Left ventricle myocardium inferior (tissue), 1 donor: Measurements from ENCODE around the gene CDKN2B-AS1. TPM values are rescaled to one million over a fixed set of nuclear protein-coding genes. Genes with fewer than 3 reads are reported as not detected.

Source experiments
- DNase-seq: peaks from one replicate; pipeline ENCODE4 v3.0.0-alpha.2; 2020
- H3K27ac ChIP-seq: fragments of 200-600 bp; replicated peaks from 2 replicates; pipeline ENCODE4 v1.8.0; 2021
- H3K27me3 ChIP-seq: fragments of 200-600 bp; 2 replicates; pipeline ENCODE4 v1.8.0; 2021; ENCODE audit warnings: low read depth
- H3K36me3 ChIP-seq: fragments of 200-600 bp; 2 replicates; pipeline ENCODE4 v1.8.0; 2021
- H3K4me1 ChIP-seq: fragments of 200-600 bp; 2 replicates; pipeline ENCODE4 v1.8.0; 2021
- H3K4me3 ChIP-seq: fragments of 200-600 bp; 2 replicates; pipeline ENCODE4 v1.8.0; 2021; ENCODE audit warnings: mild to moderate bottlenecking, moderate library complexity
- H3K9me3 ChIP-seq: fragments of 200-600 bp; replicated peaks from 2 replicates; pipeline ENCODE4 v1.8.0; 2021
- intact Hi-C: fragments of 100-400 bp; cut with micrococcal nuclease; formaldehyde crosslinking; loops from one replicate; pipeline ENCODE4 v1.11.0; 2022
- total RNA-seq: library from RNA; stranded (reverse); fragmentation: NEBNext Ultra II Directional; extraction: Animal tissue kit (Norgen Biotek cat#: 25700); gene quantifications from one replicate; pipeline ENCODE4 v1.2.1, GENCODE V29; 2021
- TF ChIP-seq, protein P1 (sequence below): fragments of 200-600 bp; IDR thresholded peaks from 2 replicates; pipeline ENCODE4 v1.8.0; 2021; ENCODE audit warnings: antibody characterized with exemption, mild to moderate bottlenecking, borderline replicate concordance
- donor health status: DM: no; HTN: yes; CAD: no; lungs with severe emphysema.

Gene CDKN2B-AS1
- total RNA-seq, 1 donor from 2014 or later = 0.30 TPM

DNA sequence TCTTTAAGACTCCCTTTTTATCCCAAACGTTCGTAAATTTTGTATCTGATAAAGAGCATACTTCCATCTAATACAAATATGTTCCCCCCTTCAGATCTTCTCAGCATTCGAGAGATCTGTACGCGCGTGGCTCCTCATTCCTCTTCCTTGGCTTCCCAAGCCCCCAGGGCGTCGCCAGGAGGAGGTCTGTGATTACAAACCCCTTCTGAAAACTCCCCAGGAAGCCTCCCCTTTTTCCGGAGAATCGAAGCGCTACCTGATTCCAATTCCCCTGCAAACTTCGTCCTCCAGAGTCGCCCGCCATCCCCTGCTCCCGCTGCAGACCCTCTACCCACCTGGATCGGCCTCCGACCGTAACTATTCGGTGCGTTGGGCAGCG, 20.3 kb upstream of the CDKN2B-AS1 start:
- Histone ChIP-seq H3K36me3 (no peaks in the 10 kb centered on the region), H3K9me3 (no peaks in the 10 kb centered on the region), H3K27me3 (peaks cover 100% of the 10 kb centered on the region), H3K4me1 (peaks cover 23% of the 10 kb centered on the region), H3K27ac (no peak overlapping the region), H3K4me3 (peak overlapping the region; percentile 63)
- DNase-seq = no peak
- intact Hi-C loops = no loop called here
- TF ChIP-seq, protein P1, sequence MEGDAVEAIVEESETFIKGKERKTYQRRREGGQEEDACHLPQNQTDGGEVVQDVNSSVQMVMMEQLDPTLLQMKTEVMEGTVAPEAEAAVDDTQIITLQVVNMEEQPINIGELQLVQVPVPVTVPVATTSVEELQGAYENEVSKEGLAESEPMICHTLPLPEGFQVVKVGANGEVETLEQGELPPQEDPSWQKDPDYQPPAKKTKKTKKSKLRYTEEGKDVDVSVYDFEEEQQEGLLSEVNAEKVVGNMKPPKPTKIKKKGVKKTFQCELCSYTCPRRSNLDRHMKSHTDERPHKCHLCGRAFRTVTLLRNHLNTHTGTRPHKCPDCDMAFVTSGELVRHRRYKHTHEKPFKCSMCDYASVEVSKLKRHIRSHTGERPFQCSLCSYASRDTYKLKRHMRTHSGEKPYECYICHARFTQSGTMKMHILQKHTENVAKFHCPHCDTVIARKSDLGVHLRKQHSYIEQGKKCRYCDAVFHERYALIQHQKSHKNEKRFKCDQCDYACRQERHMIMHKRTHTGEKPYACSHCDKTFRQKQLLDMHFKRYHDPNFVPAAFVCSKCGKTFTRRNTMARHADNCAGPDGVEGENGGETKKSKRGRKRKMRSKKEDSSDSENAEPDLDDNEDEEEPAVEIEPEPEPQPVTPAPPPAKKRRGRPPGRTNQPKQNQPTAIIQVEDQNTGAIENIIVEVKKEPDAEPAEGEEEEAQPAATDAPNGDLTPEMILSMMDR = no peak

DNA sequence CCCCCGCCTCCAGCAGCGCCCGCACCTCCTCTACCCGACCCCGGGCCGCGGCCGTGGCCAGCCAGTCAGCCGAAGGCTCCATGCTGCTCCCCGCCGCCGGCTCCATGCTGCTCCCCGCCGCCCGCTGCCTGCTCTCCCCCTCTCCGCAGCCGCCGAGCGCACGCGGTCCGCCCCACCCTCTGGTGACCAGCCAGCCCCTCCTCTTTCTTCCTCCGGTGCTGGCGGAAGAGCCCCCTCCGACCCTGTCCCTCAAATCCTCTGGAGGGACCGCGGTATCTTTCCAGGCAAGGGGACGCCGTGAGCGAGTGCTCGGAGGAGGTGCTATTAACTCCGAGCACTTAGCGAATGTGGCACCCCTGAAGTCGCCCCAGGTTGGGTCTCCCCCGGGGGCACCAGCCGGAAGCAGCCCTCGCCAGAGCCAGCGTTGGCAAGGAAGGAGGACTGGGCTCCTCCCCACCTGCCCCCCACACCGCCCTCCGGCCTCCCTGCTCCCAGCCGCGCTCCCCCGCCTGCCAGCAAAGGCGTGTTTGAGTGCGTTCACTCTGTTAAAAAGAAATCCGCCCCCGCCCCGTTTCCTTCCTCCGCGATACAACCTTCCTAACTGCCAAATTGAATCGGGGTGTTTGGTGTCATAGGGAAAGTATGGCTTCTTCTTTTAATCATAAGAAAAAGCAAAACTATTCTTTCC, 19.7 kb upstream of the CDKN2B-AS1 start:
- Histone ChIP-seq H3K27ac (no peak overlapping the region), H3K27me3 (peaks cover 100% of the 10 kb centered on the region), H3K36me3 (no peaks in the 10 kb centered on the region), H3K4me3 (peak overlapping the region; percentile 63), H3K9me3 (no peaks in the 10 kb centered on the region), H3K4me1 (peaks cover 23% of the 10 kb centered on the region)
- DNase-seq = no peak
- intact Hi-C loops = no loop called here
- TF ChIP-seq, protein P1 = no peak

DNA sequence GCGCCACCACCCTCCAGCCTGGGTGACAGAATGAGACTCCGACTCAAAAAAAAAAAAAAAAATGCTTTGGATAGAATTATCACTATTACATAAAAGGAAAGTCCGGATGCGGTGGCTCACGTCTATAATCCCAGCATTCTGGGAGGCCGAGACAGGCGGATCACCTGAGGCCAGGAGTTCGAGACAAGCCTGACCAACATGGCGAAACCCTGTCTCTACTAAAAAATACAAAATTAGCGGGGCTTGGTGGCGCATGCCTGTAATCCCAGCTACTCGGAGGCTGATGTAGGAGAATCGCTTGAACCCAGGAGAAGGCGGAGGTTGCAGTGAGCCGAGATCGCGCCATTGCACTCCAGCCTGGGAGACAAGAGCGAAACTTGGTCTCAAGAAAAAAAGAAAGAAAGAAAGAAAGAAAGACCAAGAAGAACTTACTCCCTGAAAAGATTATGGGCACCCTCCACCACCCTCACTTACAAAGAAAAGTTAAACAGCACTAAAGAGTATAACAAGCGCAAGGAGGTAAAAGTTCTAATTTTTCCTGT, 18.2 kb upstream of the CDKN2B-AS1 start:
- Histone ChIP-seq H3K27me3 (peaks cover 98% of the 10 kb centered on the region), H3K9me3 (no peaks in the 10 kb centered on the region), H3K36me3 (no peaks in the 10 kb centered on the region), H3K4me3 (no peak overlapping the region), H3K27ac (no peak overlapping the region), H3K4me1 (peaks cover 16% of the 10 kb centered on the region)
- DNase-seq = no peak
- TF ChIP-seq, protein P1 = no peak
- intact Hi-C loops = no loop called here

DNA sequence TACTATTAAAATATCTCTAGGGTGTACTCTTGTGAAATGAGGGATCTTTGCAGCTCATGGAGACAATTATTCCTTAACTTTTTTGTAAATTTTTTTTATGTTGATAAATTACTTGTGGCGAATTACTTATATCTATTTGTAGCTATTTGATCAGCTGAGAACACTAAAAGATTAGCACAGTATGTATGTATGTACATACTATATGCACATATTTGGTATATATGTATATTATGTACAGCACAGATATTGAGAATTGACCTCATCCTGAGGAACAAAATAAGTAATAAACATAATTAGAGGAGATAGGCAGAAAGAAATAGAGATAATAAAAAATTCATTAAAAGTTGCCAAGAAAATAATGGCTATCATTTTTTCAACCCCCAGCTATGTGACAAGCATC, 12.2 kb upstream of the CDKN2B-AS1 start:
- Histone ChIP-seq H3K27me3 (peaks cover 96% of the 10 kb centered on the region), H3K36me3 (no peaks in the 10 kb centered on the region), H3K4me3 (no peak overlapping the region), H3K9me3 (no peaks in the 10 kb centered on the region), H3K4me1 (no peaks in the 10 kb centered on the region), H3K27ac (no peak overlapping the region)
- intact Hi-C loops = no loop called here
- no peak for DNase-seq
- TF ChIP-seq, protein P1 = no peak

- peaks cover 96% of the 10 kb centered on the region for H3K27me3 ChIP-seq
- no peaks in the 10 kb centered on the region for H3K36me3 ChIP-seq
- no peaks in the 10 kb centered on the region for H3K4me1 ChIP-seq
- H3K4me3 ChIP-seq = no peak overlapping the region
- no peak overlapping the region for H3K27ac ChIP-seq
- TF ChIP-seq, protein P1 = no peak
- no peak for DNase-seq
- H3K9me3 ChIP-seq = no peaks in the 10 kb centered on the region
- intact Hi-C loops = no loop called here
These were observed 11.6 kb upstream of the CDKN2B-AS1 start for GRCh38 chr9:21982861-21983560.
